ENCODE results near the gene RAB9B.

- TF ChIP-seq CTCF (IDR thresholded peaks at IDR 0.05) (no peak), POLR2A (IDR thresholded peaks at IDR 0.05) (no peak)
Measured at GRCh38 chrX:103800318-103800717, 31.7 kb downstream of the RAB9B start.

Measured in right lobe of liver (tissue), 4 donors.